SK-N-SH (cell line): ENCODE measurements around the gene ELANE. TPM values are rescaled to one million over a fixed set of nuclear protein-coding genes. Genes with fewer than 3 reads are reported as not detected.
"Not testable (repeated sequence)": the region's sequence is repeated elsewhere in the genome, so short reads cannot be mapped to it uniquely, and the experiment has no call there.

Source experiments
- CTCF ChIA-PET: fragments of 300-600, 350-600 bp; formaldehyde crosslinking; extraction: SDS; loops from one replicate; lab custom pipeline; 2021; lab: Yijun Ruan, JAX
- POLR2A ChIA-PET: fragments of 350-600 bp; sonication (Branson Sonifier 250); formaldehyde crosslinking; extraction: SDS; loops from one replicate; lab custom pipeline; 2020; ENCODE audit warnings: antibody characterized with exemption, inconsistent platforms; lab: Yijun Ruan, JAX
- DNase-seq: peaks from one replicate; pipeline ENCODE4 v3.0.0; 2012
- H2AFZ ChIP-seq: fragments of 200-600 bp; sonication (generic); 2 replicates; pipeline ENCODE4 v1.8.1; 2016; ENCODE audit warnings: antibody characterized with exemption, mild to moderate bottlenecking, low read depth
- H3F3A ChIP-seq: fragments of 200-600 bp; sonication (generic); replicated peaks from 2 replicates; pipeline ENCODE3; 2016; ENCODE audit warnings: antibody characterized with exemption, mild to moderate bottlenecking; ENCODE audit not compliant: insufficient read depth
- H3K27ac ChIP-seq, 2 experiments: fragments of 200-500 bp in 1 of 2; fragments of 200-600 bp in 1 of 2; sonication (Bioruptor generic) in 1 of 2; sonication (generic), shearing (Covaris generic) in 1 of 2; 2 replicates each; pipeline versions ENCODE4 v1.5.1 to v1.6.1; 2014 to 2016; ENCODE audit warnings: low read depth in 2 of 2, inconsistent platforms in 1 of 2, low read length in 1 of 2, mild to moderate bottlenecking in 1 of 2, mixed read lengths in 1 of 2
- H3K27me3 ChIP-seq: fragments of 200-600 bp; sonication (generic), shearing (Covaris generic); 2 replicates; pipeline ENCODE4 v1.6.1; 2016; ENCODE audit warnings: mixed run types; ENCODE audit not compliant: insufficient read depth
- H3K36me3 ChIP-seq, 2 experiments: fragments of 200-500 bp in 1 of 2; fragments of 200-600 bp in 1 of 2; sonication (Bioruptor generic) in 1 of 2; sonication (generic) in 1 of 2; replicated peaks in 1 of 2; 2 replicates each; pipeline versions ENCODE3 to v1.5.1; 2014 to 2016; ENCODE audit warnings: low read length in 1 of 2, mild to moderate bottlenecking in 1 of 2; ENCODE audit not compliant: insufficient read depth in 2 of 2, control insufficient read depth in 1 of 2
- H3K4me1 ChIP-seq, 2 experiments: fragments of 200-500 bp in 1 of 2; fragments of 200-600 bp in 1 of 2; sonication (Bioruptor generic) in 1 of 2; sonication (generic), shearing (Covaris generic) in 1 of 2; 2 replicates each; pipeline versions ENCODE4 v1.5.1 to v1.6.1; 2014 to 2016; ENCODE audit warnings: low read depth in 1 of 2, low read length in 1 of 2, mixed run types in 1 of 2; ENCODE audit not compliant: insufficient read depth in 2 of 2, control insufficient read depth in 1 of 2
- H3K4me2 ChIP-seq: fragments of 200-600 bp; sonication (generic), shearing (Covaris generic); 2 replicates; pipeline ENCODE4 v1.6.1; 2017; ENCODE audit warnings: mixed run types
- H3K4me3 ChIP-seq, 2 experiments: fragments of 200-500 bp in 1 of 2; fragments of 200-600 bp in 1 of 2; sonication (Bioruptor generic) in 1 of 2; sonication (generic), shearing (Covaris generic) in 1 of 2; 2 replicates each; pipeline versions ENCODE4 v1.5.1 to v1.8.1; 2014 to 2016; ENCODE audit warnings: low read depth in 2 of 2, inconsistent platforms in 1 of 2, low read length in 1 of 2, mild to moderate bottlenecking in 1 of 2, mixed read lengths in 1 of 2, moderate library complexity in 1 of 2
- H3K79me2 ChIP-seq: fragments of 200-600 bp; sonication (generic); 2 replicates; pipeline ENCODE4 v1.8.1; 2017; ENCODE audit warnings: mild to moderate bottlenecking; ENCODE audit not compliant: insufficient read depth
- H3K9ac ChIP-seq: fragments of 200-600 bp; sonication (generic); 2 replicates; pipeline ENCODE4 v1.6.1; 2017; ENCODE audit warnings: mixed run types
- H3K9me2 ChIP-seq: fragments of 200-600 bp; sonication (generic); 2 replicates; pipeline ENCODE4 v1.6.1; 2017; ENCODE audit warnings: mixed run types
- H3K9me3 ChIP-seq: fragments of 200-600 bp; sonication (generic); 2 replicates; pipeline ENCODE4 v1.6.1; 2017; ENCODE audit warnings: mixed run types, mild to moderate bottlenecking, moderate library complexity
- H4K20me1 ChIP-seq: fragments of 200-600 bp; sonication (generic); 2 replicates; pipeline ENCODE4 v1.6.1; 2017; ENCODE audit warnings: mild to moderate bottlenecking, mixed run types; ENCODE audit not compliant: insufficient read depth
- EP300 ChIP-seq, 2 experiments: IDR thresholded peaks; 2 replicates each; pipeline versions ENCODE4 v1.4.0 to v1.6.1; 2012; ENCODE audit warnings: borderline replicate concordance in 1 of 2, low read depth in 1 of 2, low read length in 1 of 2
- EZH2phosphoT487 ChIP-seq: fragments of 200-600 bp; sonication (generic); IDR thresholded peaks from 2 replicates; pipeline ENCODE4 v1.6.1; 2017; ENCODE audit warnings: low read depth, mixed run types, mild to moderate bottlenecking, antibody characterized with exemption, moderate library complexity, borderline replicate concordance
- FOXM1 ChIP-seq: IDR thresholded peaks from 2 replicates; pipeline ENCODE4 v1.4.0; 2012; ENCODE audit warnings: low read depth, mild to moderate bottlenecking
- GATA2 ChIP-seq: sonication (generic); formaldehyde crosslinking; IDR thresholded peaks from 2 replicates; pipeline ENCODE4 v1.5.0; 2020; ENCODE audit warnings: mild to moderate bottlenecking, missing genetic modification reagents
- POLR2AphosphoS5 ChIP-seq: IDR thresholded peaks from 2 replicates; pipeline ENCODE4 v1.6.1; 2012; ENCODE audit warnings: low read depth, low read length
- RFX5 ChIP-seq: IDR thresholded peaks from 2 replicates; pipeline ENCODE4 v1.6.1; 2012; ENCODE audit warnings: mild to moderate bottlenecking, improper control_type of control experiment, low read length
- SIN3A ChIP-seq: IDR thresholded peaks from 2 replicates; pipeline ENCODE4 v1.6.1; 2012; ENCODE audit warnings: low read depth, mild to moderate bottlenecking, low read length, moderate library complexity, borderline replicate concordance
- TEAD4 ChIP-seq: IDR thresholded peaks from 2 replicates; pipeline ENCODE4 v1.4.0; 2012; ENCODE audit warnings: mild to moderate bottlenecking, borderline replicate concordance; ENCODE audit not compliant: insufficient read depth
- WGBS: methylation state at CpG from one replicate; pipeline ENCODE4 v1.1.6; 2017; ENCODE audit warnings: low lambda C conversion rate; 5-methylcytosine and 5-hydroxymethylcytosine counted together
- polyA plus RNA-seq, 3 experiments: library from polyadenylated mRNA; depleted of rRNA; stranded (reverse); fragments of >200 nt; gene quantifications; 2 replicates each; pipeline ENCODE4 v1.2.3, GENCODE V29; 2012
- TF ChIP-seq, protein P1 (sequence below): IDR thresholded peaks from 2 replicates; pipeline ENCODE4 v1.6.1; 2012; ENCODE audit warnings: mild to moderate bottlenecking, low read depth, low read length, moderate library complexity
- TF ChIP-seq, protein P2 (sequence below): IDR thresholded peaks from 2 replicates; pipeline ENCODE4 v1.4.0; 2012; ENCODE audit warnings: low read depth
- TF ChIP-seq, protein P3 (sequence below): IDR thresholded peaks from 2 replicates; pipeline ENCODE4 v1.4.0; 2012; ENCODE audit warnings: low read depth, borderline replicate concordance

Gene ELANE
- polyA plus RNA-seq, 1 of the 3 experiments (the other 2 are of a cell fraction) = not detected

DNA sequence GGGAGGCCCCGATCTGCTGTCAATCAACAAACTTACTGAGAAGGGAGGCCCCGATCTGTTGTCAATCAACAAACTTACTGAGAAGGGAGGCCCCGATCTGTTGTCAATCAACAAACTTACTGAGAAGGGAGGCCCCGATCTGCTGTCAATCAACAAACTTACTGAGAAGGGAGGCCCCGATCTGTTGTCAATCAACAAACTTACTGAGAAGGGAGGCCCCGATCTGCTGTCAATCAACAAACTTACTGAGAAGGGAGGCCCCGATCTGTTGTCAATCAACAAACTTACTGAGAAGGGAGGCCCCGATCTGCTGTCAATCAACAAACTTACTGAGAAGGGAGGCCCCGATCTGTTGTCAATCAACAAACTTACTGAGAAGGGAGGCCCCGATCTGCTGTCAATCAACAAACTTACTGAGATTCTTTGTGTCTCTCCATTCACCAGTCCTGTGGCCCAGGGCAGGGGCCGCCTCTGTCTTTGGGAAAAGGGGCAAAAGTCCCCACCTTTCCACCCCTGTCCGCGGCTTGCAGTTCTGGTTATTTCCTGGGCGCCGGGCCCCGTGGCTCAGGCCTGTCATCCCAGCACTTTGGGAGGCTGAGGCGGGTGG is 1.6 kb downstream of the ELANE start:
- not testable (repeated sequence) for DNase-seq

DNA sequence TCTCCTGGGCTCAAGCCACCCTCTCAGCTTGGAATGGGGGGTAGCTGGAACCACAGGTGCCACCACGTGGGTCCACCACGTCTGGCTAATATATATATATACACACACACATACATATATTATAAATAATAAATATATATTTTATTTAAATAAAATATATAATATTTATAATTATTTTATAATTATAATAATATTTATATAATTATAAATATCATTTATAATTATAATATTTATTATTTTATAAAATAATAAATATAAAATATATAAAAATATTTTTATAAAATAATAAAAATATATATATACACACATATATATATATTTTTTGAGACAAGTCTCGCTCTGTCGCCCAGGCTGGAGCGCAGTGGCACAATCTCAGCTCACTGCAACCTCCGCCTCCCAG is 2.4 kb downstream of the ELANE start:
- no peak overlapping the region for H3K9ac ChIP-seq
- peaks cover 48% of the 10 kb centered on the region for H3K27me3 ChIP-seq
- H3K9me3 ChIP-seq = no peaks in the 10 kb centered on the region
- no peak overlapping the region for H3K27ac ChIP-seq
- WGBS = 65% methylated on average over 6 of the region's 6 CpGs
- H3K36me3 ChIP-seq = no peaks in the 10 kb centered on the region
- H3K4me1 ChIP-seq = peaks cover 0 to 8% of the 10 kb centered on the region in 2 experiments; a peak in 1 of 4 replicates
- peaks cover 9% of the 10 kb centered on the region for H3F3A ChIP-seq
- H3K79me2 ChIP-seq = no peaks in the 10 kb centered on the region
- H3K4me3 ChIP-seq = no peak overlapping the region
- no peaks in the 10 kb centered on the region for H3K9me2 ChIP-seq
- POLR2A ChIA-PET = no interaction called here
- H3K4me2 ChIP-seq = no peak overlapping the region
- H2AFZ ChIP-seq = no peak overlapping the region
- DNase-seq = no peak
- H4K20me1 ChIP-seq = no peaks in the 10 kb centered on the region
- TF ChIP-seq POLR2AphosphoS5 (no peak), GATA2 (no peak), TEAD4 (no peak), SIN3A (no peak), EP300 (IDR thresholded peaks at IDR 0.05; ENCODE audit: borderline replicate concordance in 1 of 2, low read depth in 1 of 2, low read length in 1 of 2) (no peak), FOXM1 (no peak), EZH2phosphoT487 (no peak), RFX5 (no peak)
- TF ChIP-seq, protein P1, sequence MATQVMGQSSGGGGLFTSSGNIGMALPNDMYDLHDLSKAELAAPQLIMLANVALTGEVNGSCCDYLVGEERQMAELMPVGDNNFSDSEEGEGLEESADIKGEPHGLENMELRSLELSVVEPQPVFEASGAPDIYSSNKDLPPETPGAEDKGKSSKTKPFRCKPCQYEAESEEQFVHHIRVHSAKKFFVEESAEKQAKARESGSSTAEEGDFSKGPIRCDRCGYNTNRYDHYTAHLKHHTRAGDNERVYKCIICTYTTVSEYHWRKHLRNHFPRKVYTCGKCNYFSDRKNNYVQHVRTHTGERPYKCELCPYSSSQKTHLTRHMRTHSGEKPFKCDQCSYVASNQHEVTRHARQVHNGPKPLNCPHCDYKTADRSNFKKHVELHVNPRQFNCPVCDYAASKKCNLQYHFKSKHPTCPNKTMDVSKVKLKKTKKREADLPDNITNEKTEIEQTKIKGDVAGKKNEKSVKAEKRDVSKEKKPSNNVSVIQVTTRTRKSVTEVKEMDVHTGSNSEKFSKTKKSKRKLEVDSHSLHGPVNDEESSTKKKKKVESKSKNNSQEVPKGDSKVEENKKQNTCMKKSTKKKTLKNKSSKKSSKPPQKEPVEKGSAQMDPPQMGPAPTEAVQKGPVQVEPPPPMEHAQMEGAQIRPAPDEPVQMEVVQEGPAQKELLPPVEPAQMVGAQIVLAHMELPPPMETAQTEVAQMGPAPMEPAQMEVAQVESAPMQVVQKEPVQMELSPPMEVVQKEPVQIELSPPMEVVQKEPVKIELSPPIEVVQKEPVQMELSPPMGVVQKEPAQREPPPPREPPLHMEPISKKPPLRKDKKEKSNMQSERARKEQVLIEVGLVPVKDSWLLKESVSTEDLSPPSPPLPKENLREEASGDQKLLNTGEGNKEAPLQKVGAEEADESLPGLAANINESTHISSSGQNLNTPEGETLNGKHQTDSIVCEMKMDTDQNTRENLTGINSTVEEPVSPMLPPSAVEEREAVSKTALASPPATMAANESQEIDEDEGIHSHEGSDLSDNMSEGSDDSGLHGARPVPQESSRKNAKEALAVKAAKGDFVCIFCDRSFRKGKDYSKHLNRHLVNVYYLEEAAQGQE = no peak
- TF ChIP-seq, protein P2, sequence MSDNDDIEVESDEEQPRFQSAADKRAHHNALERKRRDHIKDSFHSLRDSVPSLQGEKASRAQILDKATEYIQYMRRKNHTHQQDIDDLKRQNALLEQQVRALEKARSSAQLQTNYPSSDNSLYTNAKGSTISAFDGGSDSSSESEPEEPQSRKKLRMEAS = no peak
- TF ChIP-seq, protein P3, sequence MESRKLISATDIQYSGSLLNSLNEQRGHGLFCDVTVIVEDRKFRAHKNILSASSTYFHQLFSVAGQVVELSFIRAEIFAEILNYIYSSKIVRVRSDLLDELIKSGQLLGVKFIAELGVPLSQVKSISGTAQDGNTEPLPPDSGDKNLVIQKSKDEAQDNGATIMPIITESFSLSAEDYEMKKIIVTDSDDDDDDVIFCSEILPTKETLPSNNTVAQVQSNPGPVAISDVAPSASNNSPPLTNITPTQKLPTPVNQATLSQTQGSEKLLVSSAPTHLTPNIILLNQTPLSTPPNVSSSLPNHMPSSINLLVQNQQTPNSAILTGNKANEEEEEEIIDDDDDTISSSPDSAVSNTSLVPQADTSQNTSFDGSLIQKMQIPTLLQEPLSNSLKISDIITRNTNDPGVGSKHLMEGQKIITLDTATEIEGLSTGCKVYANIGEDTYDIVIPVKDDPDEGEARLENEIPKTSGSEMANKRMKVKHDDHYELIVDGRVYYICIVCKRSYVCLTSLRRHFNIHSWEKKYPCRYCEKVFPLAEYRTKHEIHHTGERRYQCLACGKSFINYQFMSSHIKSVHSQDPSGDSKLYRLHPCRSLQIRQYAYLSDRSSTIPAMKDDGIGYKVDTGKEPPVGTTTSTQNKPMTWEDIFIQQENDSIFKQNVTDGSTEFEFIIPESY = no peak
- TF ChIP-seq, all 33 proteins: peak for 0
- CTCF ChIA-PET = no interaction called here

More for the DNA sequence above, 1.6 kb downstream of the ELANE start:
- H3K27me3 ChIP-seq = peaks cover 46% of the 10 kb centered on the region
- H4K20me1 ChIP-seq, H3K4me1 ChIP-seq, CTCF ChIA-PET, H3F3A ChIP-seq, H3K36me3 ChIP-seq, H3K9me3 ChIP-seq, POLR2A ChIA-PET, H3K27ac ChIP-seq, H3K79me2 ChIP-seq, H3K9ac ChIP-seq, H2AFZ ChIP-seq, H3K4me2 ChIP-seq, H3K9me2 ChIP-seq, H3K4me3 ChIP-seq: not testable (repeated sequence)
- WGBS = 47% methylated on average over 11 of the region's 17 CpGs
